OCI-LY3 (cell line): ENCODE results near the gene PGRMC1.

ENCODE experiments used
- H2AFZ ChIP-seq: fragments of 200-600, 300-600 bp; shearing (Covaris generic); 2 replicates; pipeline ENCODE4 v1.6.0; 2014; ENCODE audit warnings: antibody characterized with exemption, low read depth, low read length
- H3K27ac ChIP-seq: fragments of 200-600, 300-600 bp; sonication (generic); 2 replicates; pipeline ENCODE4 v1.5.1; 2014; ENCODE audit warnings: mild to moderate bottlenecking, low read length, moderate library complexity, mixed read lengths
- H3K27me3 ChIP-seq: fragments of 200-600, 300-600 bp; sonication (generic); 2 replicates; pipeline ENCODE4 v1.6.1; 2014; ENCODE audit warnings: low read depth, low read length, mixed read lengths
- H3K36me3 ChIP-seq: fragments of 200-600, 300-600 bp; sonication (generic); replicated peaks from 2 replicates; pipeline ENCODE3; 2014; ENCODE audit warnings: low read depth, low read length, mixed read lengths
- H3K4me1 ChIP-seq: fragments of 300-600, 200-600 bp; sonication (generic); 2 replicates; pipeline ENCODE4 v1.6.1; 2014; ENCODE audit warnings: low read length, mixed read lengths
- H3K4me2 ChIP-seq: fragments of 200-600, 300-600 bp; sonication (generic); 2 replicates; pipeline ENCODE4 v1.6.1; 2014; ENCODE audit warnings: low read length, mixed read lengths
- H3K4me3 ChIP-seq: fragments of 300-600, 200-600 bp; sonication (generic); 2 replicates; pipeline ENCODE4 v1.5.1; 2014; ENCODE audit warnings: antibody characterized with exemption, mild to moderate bottlenecking, low read length, moderate library complexity
- H3K79me2 ChIP-seq: fragments of 300-600, 200-600 bp; shearing (Covaris generic); 2 replicates; pipeline ENCODE4 v1.6.1; 2014; ENCODE audit warnings: mild to moderate bottlenecking, low read length, mixed read lengths
- H3K9ac ChIP-seq: fragments of 300-600, 200-600 bp; shearing (Covaris generic); 2 replicates; pipeline ENCODE4 v1.6.0; 2014; ENCODE audit warnings: mild to moderate bottlenecking, low read length, moderate library complexity
- H3K9me3 ChIP-seq: fragments of 200-600, 300-600 bp; shearing (Covaris generic); 2 replicates; pipeline ENCODE4 v1.6.1; 2014; ENCODE audit warnings: low read length, mixed read lengths; ENCODE audit not compliant: insufficient read depth
- H4K20me1 ChIP-seq: fragments of 200-600, 300-600 bp; sonication (generic); 2 replicates; pipeline ENCODE4 v1.6.1; 2016; ENCODE audit warnings: low read length, mixed read lengths; ENCODE audit not compliant: insufficient read depth
- CTCF ChIP-seq: fragments of 200-600, 300-600 bp; sonication (generic); IDR thresholded peaks from 2 replicates; pipeline ENCODE4 v1.5.1; 2014; ENCODE audit warnings: antibody characterized with exemption, low read length, low read depth
- EZH2phosphoT487 ChIP-seq: fragments of 200-600 bp; shearing (Covaris generic); IDR thresholded peaks from 2 replicates; pipeline ENCODE4 v1.6.1; 2018; ENCODE audit warnings: antibody characterized with exemption, mixed run types, low read depth

PGRMC1 gene

GRCh38 chrX:119235872-119236622 lies at the start of gene PGRMC1:
Gene PGRMC1 (plus strand): TSS chrX:119236285. CDS start chrX:119236364, 79 bp downstream.
- Histone ChIP-seq H3K79me2 (peaks cover 40% of the 10 kb centered on the region), H3K9ac (peak within 1 kb of the TSS; percentile 93), H2AFZ (peak within 1 kb of the TSS; percentile 88), H3K27me3 (peaks cover 22% of the 10 kb centered on the region), H3K4me1 (peaks cover 12% of the 10 kb centered on the region), H3K27ac (peak within 1 kb of the TSS; percentile 56), H3K36me3 (peaks cover 18% of the 10 kb centered on the region), H3K9me3 (no peaks in the 10 kb centered on the region), H4K20me1 (peaks cover 17% of the 10 kb centered on the region), H3K4me2 (peak within 1 kb of the TSS; percentile 90), H3K4me3 (peak within 1 kb of the TSS; percentile 97)
- TF ChIP-seq CTCF: no peak
- TF ChIP-seq EZH2phosphoT487: no peak

- H3K27ac ChIP-seq: no peak overlapping the region
- H3K9ac ChIP-seq: no peak overlapping the region
- no peaks in the 10 kb centered on the region for H3K9me3 ChIP-seq
- TF ChIP-seq CTCF: no peak
- no peak for TF ChIP-seq EZH2phosphoT487
- no peak overlapping the region for H3K4me2 ChIP-seq
- H3K4me3 ChIP-seq: no peak overlapping the region
- no peaks in the 10 kb centered on the region for H3K27me3 ChIP-seq
- no peaks in the 10 kb centered on the region for H3K79me2 ChIP-seq
- no peaks in the 10 kb centered on the region for H4K20me1 ChIP-seq
- no peaks in the 10 kb centered on the region for H3K4me1 ChIP-seq
- no peaks in the 10 kb centered on the region for H3K36me3 ChIP-seq
- no peak overlapping the region for H2AFZ ChIP-seq
These were observed 49.3 kb upstream of the PGRMC1 start for GRCh38 chrX:119186763-119187162.

- Histone ChIP-seq H3K9ac (no peak overlapping the region), H2AFZ (no peak overlapping the region), H3K4me2 (no peak overlapping the region), H3K79me2 (no peaks in the 10 kb centered on the region), H4K20me1 (no peaks in the 10 kb centered on the region), H3K4me1 (no peaks in the 10 kb centered on the region), H3K27ac (no peak overlapping the region), H3K9me3 (no peaks in the 10 kb centered on the region), H3K4me3 (no peak overlapping the region), H3K27me3 (no peaks in the 10 kb centered on the region), H3K36me3 (no peaks in the 10 kb centered on the region)
- TF ChIP-seq EZH2phosphoT487 (no peak), CTCF (no peak)
These were observed 48.8 kb upstream of the PGRMC1 start for GRCh38 chrX:119187298-119187697.

- H3K9ac ChIP-seq: no peak overlapping the region
- no peaks in the 10 kb centered on the region for H3K36me3 ChIP-seq
- no peaks in the 10 kb centered on the region for H4K20me1 ChIP-seq
- no peak overlapping the region for H2AFZ ChIP-seq
- no peaks in the 10 kb centered on the region for H3K79me2 ChIP-seq
- no peaks in the 10 kb centered on the region for H3K9me3 ChIP-seq
- no peaks in the 10 kb centered on the region for H3K4me1 ChIP-seq
- no peak overlapping the region for H3K4me2 ChIP-seq
- no peaks in the 10 kb centered on the region for H3K27me3 ChIP-seq
- TF ChIP-seq EZH2phosphoT487 (no peak), CTCF (no peak)
- H3K4me3 ChIP-seq: no peak overlapping the region
- H3K27ac ChIP-seq: no peak overlapping the region
These were observed 47.0 kb upstream of the PGRMC1 start for GRCh38 chrX:119189115-119189514.
